Nephron progenitor cell (in vitro differentiated cells): Measurements from ENCODE around the gene ZBED1.

Experiments
- DNase-seq: peaks from one replicate; pipeline ENCODE4 v3.0.0; 2021
- H3K27ac Mint-ChIP-seq: 2 replicates; pipeline ENCODE4 v1.8.0; 2021; ENCODE audit warnings: mild to moderate bottlenecking, moderate library complexity, mixed read lengths
- H3K27me3 Mint-ChIP-seq: 2 replicates; pipeline ENCODE4 v1.8.0; 2021; ENCODE audit warnings: mild to moderate bottlenecking, low read depth, mixed read lengths; ENCODE audit not compliant: poor library complexity
- H3K36me3 Mint-ChIP-seq: 2 replicates; pipeline ENCODE4 v1.8.0; 2021; ENCODE audit warnings: low read depth, mixed read lengths
- H3K4me1 Mint-ChIP-seq: 2 replicates; pipeline ENCODE4 v1.8.0; 2021; ENCODE audit warnings: mixed read lengths
- H3K4me3 Mint-ChIP-seq: 2 replicates; pipeline ENCODE4 v1.8.0; 2021; ENCODE audit warnings: mild to moderate bottlenecking, moderate library complexity, mixed read lengths
- H3K9me3 Mint-ChIP-seq: 2 replicates; pipeline ENCODE4 v1.8.0; 2021; ENCODE audit warnings: mild to moderate bottlenecking, moderate library complexity, mixed read lengths
- CTCF ChIP-seq: fragments of 200-600 bp; sonication (generic); IDR thresholded peaks from 2 replicates; pipeline ENCODE4 v1.5.0; 2021; ENCODE audit warnings: antibody characterized with exemption

The ZBED1 gene

GRCh38 chrX:2489446-2490445 is 11.0 kb downstream of the ZBED1 start:
- H3K27ac Mint-ChIP-seq, result no peak overlapping the region
- TF ChIP-seq CTCF, result no peak
- H3K27me3 Mint-ChIP-seq, result no peaks in the 10 kb centered on the region
- no peak overlapping the region for H3K4me3 Mint-ChIP-seq
- H3K4me1 Mint-ChIP-seq, result peaks cover 27% of the 10 kb centered on the region
- DNase-seq, result no peak
- no peaks in the 10 kb centered on the region for H3K9me3 Mint-ChIP-seq
- peaks cover 63% of the 10 kb centered on the region for H3K36me3 Mint-ChIP-seq

GRCh38 chrX:2488621-2489285 is 12.0 kb downstream of the ZBED1 start:
- no peak for DNase-seq
- Mint-ChIP-seq H3K27ac (peak overlapping the region; percentile 66), H3K36me3 (peaks cover 63% of the 10 kb centered on the region)

GRCh38 chrX:2487366-2487765 is 13.4 kb downstream of the ZBED1 start:
- no peak for TF ChIP-seq CTCF
- DNase-seq, result no peak
- no peaks in the 10 kb centered on the region for H3K9me3 Mint-ChIP-seq
- no peak overlapping the region for H3K4me3 Mint-ChIP-seq
- H3K27ac Mint-ChIP-seq, result peak overlapping the region; percentile 94
- peaks cover 41% of the 10 kb centered on the region for H3K4me1 Mint-ChIP-seq
- peaks cover 60% of the 10 kb centered on the region for H3K36me3 Mint-ChIP-seq
- H3K27me3 Mint-ChIP-seq, result no peaks in the 10 kb centered on the region

More at GRCh38 chrX:2488621-2489285, 12.0 kb downstream of the ZBED1 start:
- TF ChIP-seq CTCF, result no peak
- H3K9me3 Mint-ChIP-seq, result no peaks in the 10 kb centered on the region
- no peak overlapping the region for H3K4me3 Mint-ChIP-seq
- H3K27me3 Mint-ChIP-seq, result no peaks in the 10 kb centered on the region
- peaks cover 36% of the 10 kb centered on the region for H3K4me1 Mint-ChIP-seq

GRCh38 chrX:2486476-2487133 is 14.2 kb downstream of the ZBED1 start:
- Mint-ChIP-seq H3K27ac (peak overlapping the region; percentile 94), H3K4me1 (peaks cover 41% of the 10 kb centered on the region), H3K36me3 (peaks cover 54% of the 10 kb centered on the region), H3K27me3 (no peaks in the 10 kb centered on the region), H3K4me3 (no peak overlapping the region), H3K9me3 (no peaks in the 10 kb centered on the region)
- TF ChIP-seq CTCF, result no peak
- DNase-seq, result no peak

GRCh38 chrX:2485789-2486345 is 14.9 kb downstream of the ZBED1 start:
- no peaks in the 10 kb centered on the region for H3K27me3 Mint-ChIP-seq
- H3K27ac Mint-ChIP-seq, result peak overlapping the region; percentile 92
- DNase-seq, result no peak

More at GRCh38 chrX:2485789-2486345, 14.9 kb downstream of the ZBED1 start:
- peaks cover 41% of the 10 kb centered on the region for H3K4me1 Mint-ChIP-seq
- H3K36me3 Mint-ChIP-seq, result peaks cover 47% of the 10 kb centered on the region
- no peak for TF ChIP-seq CTCF
- no peaks in the 10 kb centered on the region for H3K9me3 Mint-ChIP-seq
- H3K4me3 Mint-ChIP-seq, result no peak overlapping the region
